AML-193 (cell line): ENCODE measurements around the gene KIN.
A peak's percentile ranks its signal among the peaks of the same experiment; 100 is the strongest.
"Not testable (repeated sequence)": the region's sequence is repeated elsewhere in the genome, so short reads cannot be mapped to it uniquely, and the experiment has no call there.

Experiments used
- DNase-seq, 2 experiments: peaks; one replicate each; lab custom pipeline; 2025; lab: John Stamatoyannopoulos, UW

The KIN gene

DNA sequence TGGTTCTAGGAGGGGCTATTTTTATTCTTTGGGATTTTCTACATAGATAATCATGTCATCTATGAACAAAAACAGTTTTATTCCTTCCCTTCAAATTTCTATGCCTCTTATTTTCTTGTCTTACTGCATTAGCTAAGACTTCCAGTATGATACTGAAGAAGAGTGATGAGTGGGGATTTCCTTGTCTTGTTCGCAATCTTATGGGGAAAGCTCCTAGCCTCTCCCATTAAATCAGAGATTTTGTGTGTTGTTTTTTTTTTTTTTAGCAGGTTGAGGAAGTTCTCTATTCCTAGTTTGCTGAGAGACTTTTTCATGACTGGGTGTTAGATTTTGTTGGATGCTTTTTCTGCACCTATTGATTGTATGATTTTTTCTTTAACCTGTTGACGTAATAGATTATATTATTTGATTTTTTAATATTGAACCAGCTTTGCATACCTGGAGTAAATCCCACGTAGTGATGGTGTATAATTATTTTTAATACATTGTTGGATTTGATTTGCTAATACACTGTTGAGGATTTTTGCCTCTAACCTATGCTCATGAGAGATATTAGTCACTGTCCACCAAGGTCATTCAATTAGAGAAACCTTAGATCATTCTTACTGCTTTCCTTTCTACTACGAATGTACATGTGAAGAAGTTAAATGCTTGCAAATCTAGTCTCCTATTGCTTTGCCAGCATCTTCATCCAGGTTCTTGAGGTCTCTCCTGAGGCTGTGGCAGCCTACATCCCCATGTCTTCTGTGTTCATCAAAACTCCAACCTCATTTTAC is 6.6 kb upstream of the KIN start:
- no peak for DNase-seq

DNA sequence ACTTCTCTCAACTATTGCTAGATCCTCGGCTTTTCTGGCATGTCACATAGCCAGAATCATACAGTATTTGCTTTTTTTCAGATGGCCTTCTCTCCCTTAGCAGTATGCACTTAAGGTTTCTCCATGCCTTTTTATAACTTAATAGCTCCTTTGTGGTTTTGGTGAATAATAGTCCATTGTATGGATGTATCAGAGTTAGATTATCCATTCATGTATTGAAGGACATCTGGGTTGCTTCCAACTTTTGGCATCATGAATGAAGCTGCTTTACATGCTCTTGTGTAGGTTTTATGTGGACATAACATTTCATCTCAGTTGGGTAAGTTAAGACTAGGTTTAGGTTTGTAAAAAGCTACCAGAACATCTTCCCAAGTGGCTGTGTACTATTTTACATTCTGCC is 4.7 kb upstream of the KIN start:
- DNase-seq: no peak

DNA sequence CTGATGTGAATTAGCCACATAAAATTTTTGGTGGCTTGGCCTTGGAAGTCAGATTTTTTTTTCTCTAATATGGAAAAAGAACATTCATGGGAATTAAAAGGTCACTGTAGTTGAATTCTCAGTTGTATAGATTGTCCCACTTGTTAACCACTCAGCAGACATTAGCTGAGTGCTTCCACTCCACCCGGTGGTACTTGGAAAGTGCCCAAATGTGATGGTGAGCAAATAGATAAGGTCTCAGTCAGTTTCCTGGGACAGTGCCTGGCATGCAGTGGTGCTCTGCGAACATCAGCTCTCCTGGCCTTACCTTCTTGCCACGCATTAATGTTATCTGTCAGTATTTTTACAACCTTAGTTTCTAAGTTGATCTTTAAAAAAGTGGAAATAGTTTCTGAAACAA is 1.6 kb upstream of the KIN start:
- no peak for DNase-seq

DNA sequence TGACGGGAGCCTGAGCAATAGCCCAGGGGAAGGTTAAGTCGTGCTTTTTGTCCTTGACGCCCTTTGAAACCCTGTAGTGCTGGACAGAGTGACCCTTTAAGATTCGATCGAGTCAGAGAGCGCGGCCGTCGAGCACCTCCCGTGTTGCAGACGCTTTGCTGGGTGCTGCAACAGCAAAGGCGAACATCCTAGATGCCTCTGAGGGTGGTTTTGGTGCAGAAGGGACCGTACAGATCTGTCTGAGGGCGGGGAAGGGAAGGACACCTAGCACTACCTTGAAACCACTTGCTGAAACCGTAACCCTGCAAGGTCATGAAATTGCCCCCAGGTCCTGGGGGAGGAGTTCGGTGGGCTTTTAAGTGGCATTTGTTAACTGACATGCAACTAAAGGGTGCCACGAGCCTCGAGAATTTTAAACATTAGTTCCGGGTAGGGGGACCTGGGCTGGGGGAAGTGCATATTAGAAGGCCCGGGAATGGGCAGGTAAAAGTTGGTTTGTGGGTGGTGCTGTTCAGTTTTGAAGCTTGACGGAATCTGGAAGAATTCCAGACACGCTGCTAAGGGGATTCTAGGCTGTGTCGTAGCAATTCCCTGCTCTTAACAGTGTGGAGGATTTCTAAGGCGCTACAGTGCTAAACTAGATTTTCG is 970 bp upstream of the KIN start:
- no peak for DNase-seq

DNA sequence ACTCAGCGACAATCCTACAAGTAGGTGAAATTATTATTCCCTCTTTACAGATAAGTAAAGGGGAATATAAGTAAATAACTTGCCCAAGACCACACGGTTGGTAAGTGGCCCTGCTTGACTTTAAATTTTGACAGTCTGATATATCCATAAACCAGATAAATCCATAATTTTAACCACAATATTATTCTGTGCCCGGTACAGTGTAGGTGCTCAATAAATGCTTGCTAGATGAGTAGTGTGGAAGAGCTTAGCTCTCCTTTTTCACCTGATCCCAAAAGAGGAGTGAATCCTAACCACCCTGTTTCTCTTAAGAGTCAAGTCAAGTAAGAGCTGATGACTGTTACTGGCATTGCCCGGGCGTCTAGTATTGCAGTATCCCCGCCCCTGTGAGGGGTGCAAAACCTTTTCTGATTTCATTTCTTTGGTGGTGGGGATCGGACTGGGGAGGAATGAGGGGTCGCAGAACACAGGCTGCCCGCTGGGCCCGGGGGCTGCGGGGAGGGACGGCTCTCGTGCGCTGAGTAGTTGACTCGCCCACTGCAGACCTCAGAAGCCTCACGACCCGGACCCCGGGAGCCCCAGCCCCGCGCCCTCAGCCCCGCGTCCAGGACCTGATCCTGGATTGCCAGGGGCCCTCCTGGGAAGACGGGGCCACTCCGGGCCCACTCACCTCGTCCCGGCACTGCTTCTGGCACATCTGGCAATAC is 490 bp downstream of the KIN start:
- no peak for DNase-seq

DNA sequence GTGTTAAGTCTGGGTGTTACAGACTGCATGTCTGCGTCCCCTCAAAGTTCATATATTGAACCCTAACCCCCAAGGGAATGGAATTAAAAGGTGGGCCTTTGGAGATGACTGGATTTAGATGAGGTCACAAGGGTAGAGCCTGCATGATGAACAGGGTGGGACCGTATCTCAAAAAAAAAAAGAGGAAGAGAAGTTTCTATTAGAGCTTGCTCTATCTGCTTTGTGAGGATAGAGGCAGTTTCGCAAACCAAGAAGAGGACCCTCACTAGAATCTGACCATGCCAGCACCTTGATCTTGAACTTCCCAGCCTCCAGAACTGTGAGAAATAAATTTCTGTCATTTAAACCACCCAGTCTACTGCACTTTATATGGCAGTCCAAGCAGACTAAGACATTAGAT is 1.4 kb downstream of the KIN start:
- DNase-seq: peak; percentile 9 to 12

DNA sequence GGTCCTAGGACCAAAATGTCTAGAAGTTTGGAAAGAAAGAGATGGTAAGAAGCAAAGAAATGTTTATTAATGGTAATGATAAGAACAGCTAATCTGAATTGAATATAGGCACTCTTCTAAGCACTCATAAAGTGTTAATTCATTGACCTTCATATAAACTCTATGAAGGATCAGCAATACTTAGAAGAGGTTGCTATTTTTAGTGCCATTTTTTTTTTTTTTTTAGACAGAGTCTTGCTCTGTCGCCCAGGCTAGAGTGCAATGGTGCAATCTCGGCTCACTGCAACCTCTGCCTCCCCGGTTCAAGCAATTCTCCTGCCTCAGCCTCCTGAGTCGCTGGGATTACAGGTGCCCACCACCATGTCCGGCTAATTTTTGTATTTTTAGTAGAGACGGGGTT is 5.6 kb downstream of the KIN start:
- DNase-seq: not testable (repeated sequence)

DNA sequence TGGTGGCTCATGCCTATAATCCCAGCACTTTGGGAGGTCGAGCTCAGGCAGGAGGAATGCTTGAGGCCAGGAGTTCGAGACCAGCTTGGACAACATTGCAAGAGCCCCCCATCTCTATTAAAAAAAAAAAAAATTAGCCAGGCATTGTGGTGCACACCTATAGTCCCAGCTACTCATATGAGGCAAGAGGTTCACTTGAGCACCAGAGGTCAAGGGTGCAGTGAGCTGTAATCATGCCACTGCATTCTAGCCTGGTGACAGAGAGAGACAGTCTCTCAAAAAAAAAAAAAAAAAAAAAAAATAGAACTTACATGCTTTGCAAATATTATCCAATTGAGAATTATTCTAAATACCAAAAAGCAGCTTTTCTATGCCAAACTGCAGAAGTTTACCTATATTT is 11.0 kb downstream of the KIN start:
- no peak for DNase-seq

DNA sequence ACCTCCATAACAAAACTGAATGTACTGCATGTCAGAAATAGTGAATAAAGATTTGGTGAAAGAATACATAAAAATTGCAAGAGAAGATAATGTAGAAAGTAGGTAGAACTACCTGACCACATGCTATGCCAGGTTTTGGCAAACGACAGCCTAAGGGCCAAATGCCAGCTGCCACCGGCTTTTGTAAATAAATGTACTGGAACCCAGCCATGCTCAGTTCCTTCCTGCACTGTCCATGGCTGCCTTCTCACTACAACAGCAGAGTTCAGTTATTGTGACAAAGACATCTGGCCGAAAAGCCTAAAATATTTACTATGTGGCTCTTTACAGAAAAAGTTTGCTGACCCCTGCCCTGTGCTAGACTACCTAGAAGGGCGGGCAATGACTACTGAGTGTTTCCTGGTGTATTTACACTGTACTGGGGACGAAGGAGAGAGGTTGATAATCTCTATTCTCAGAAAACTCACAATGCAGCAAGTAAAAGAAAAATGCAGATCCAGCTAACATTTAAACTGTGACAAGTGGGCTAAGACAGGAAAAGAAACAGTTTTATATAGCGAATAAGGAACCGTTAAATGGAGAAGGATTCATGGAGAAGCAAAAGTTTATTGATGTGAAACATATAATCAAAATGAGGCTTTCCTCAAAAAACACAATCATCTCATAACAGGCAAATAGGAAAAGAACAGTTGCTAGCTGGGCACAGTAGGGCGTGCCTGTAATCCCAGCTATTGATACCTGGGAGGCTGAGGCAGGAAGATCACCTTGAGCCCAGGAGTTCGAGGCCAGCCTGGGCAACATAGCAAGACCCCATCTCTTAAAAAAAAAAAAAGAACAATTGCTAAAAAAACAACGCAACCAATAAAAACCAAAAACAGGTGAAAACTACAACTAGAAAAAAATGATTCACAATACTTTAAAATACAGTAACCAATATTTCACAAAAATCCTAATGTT is 13.7 kb downstream of the KIN start:
- DNase-seq: no peak

DNA sequence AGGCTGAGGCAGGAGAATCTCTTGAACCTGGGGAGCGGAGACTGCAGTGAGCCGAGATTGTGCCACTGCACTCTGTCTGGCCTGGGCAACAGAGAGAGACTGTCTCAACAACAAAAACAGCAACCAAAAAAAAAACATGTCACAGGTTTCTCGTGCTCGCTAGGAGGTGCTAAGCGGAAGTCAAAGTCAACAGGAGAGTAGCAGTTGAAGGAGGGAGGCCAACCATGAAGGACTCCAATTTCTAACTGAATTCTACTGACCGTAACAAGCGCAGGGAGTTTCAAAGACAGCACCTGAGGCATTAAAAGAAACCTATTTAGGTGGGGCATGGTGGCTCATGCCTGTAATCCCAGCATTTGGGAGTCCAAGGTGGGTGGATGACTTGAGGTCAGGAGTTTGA is 19.4 kb downstream of the KIN start:
- DNase-seq: no peak

DNA sequence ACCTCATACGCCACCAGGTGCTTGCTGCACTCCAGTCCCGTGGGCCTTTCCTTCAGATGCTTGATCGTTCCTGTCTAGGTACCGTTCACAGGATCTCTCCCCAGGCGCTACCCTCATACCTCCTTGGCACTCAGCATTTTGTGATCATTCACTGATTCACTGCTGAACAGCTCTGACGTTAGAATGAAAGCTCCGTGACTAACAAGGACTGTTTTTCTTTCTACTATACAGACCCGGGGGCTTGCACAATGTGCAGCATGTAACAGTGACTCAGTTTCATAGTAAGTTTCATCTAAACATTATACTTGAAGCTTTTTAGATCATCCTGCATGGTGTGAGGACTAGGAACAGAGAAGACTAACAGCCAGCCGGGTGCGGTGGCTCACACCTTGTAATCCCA is 20.6 kb downstream of the KIN start:
- DNase-seq: no peak

DNA sequence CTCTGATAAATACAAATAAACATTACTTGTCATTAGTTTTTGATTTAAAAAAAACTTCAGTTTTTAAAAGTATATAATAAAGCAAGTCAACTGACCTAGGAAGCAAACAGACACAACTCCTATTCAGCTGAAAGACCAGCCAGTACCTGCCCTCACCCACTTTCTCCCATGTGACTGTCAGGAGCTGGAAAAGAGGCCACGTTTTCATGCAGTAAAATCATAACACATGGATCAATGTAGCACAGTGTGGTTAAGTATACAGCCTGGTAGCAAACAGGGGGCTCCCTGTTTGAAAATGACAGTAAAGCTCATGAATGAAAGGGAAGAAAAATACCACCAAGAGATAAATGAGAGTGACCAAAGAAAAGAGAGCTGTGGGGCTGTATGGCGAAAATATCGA is 21.6 kb downstream of the KIN start:
- no peak for DNase-seq

DNA sequence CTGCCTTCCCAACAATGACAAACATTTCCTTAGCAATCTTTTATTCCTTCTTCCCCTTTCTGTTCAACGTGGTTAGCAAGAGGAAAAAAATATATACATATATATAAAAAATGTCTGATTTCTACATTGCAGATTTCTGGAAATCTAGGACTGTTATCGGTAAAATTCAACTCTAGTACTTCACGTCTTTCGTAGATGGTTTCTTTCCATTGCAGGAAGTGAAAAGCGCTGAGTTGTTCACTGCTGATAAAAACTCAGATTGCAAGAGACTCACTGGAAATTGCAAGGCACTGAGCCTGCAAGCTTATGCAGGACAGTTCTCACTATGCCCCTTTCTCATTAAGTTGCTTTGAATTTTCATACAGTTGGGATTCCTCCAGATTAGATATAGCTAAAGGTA is 23.9 kb downstream of the KIN start:
- peak; percentile 24 to 26 for DNase-seq

DNA sequence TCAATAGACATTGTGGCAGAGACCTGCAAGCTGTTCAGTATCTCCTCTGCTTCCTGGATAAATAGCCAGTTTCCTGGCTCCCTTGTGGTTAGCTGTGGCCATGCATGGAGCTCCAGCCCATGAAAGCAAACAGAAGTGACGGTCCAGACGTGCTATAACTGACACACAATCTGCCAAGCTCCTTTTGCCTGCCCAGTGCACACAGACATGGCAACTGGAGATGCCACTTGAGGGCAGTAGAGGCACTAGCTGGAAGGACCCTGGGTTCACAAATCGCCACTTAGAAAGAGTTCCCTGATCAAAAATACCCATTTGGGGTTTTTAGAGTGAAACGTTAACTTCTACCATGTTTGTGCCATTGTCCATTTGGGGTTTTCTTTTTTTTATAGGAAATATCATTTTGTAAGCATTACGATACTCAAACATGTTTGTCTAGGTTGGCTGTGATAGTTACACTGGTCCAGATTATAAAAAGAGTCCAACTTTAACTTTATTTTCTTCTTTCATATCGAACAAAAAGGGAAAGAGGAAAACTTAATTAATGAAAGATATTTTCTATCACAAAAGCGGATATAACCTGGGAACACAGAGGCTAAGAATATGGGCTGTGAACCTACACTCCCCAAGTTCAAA is 31.3 kb downstream of the KIN start:
- peak; percentile 10 to 38 for DNase-seq

DNA sequence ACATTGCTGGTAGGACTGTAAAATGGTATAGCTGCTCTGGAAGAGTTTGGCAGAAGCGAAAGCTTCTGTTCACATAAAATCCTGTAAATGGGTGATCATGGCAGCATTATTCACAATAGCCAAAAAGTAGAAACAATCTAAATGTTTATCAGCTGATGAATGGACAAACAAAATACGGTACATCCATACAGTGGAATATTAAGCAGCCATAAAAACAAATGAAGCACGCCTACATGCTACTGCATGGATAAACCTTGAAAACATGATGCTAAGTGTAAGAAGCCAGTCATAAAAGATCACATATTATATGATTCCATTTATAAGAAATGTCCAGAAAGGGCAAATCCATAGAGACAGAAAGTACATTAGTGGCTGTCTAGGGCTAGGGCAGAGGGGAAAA is 32.7 kb downstream of the KIN start:
- DNase-seq: no peak

DNA sequence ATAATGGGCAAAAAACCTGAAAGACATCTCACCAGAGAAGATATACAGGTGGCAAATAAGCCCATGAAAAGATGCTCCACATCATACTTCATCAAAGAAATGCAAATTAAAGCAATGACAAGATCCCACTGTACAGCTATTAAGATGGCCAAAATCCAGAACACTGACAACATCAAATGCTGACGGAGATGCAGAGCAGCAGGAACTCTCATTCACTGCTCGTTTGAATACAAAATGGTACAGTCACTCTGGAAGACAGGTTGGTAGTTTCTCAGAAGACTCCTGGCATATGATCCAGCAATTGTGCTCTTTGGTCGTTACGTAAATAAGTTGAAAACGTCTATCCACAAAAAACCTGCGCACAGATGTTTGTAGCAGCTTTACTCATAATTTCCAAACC is 35.5 kb downstream of the KIN start:
- DNase-seq: no peak

DNA sequence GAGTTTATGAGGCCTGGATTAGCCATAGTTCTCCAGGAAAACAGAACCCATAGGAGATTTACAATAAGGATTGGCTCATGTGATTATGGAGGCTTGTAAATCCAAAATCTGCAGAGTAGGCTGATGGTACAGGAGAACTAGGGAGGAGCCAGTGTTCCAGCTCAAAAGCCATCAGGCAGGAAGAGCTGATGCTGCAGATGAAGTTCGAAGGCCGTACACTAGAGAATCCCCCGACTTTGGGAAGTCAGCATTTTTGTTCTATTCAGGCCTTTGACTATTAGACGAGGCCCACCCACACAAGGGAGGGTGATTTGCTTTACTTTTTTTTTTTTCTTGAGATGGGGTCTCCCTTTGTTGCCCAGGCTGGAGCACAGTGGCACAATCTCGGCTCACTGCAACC is 37.6 kb downstream of the KIN start:
- DNase-seq: no peak

DNA sequence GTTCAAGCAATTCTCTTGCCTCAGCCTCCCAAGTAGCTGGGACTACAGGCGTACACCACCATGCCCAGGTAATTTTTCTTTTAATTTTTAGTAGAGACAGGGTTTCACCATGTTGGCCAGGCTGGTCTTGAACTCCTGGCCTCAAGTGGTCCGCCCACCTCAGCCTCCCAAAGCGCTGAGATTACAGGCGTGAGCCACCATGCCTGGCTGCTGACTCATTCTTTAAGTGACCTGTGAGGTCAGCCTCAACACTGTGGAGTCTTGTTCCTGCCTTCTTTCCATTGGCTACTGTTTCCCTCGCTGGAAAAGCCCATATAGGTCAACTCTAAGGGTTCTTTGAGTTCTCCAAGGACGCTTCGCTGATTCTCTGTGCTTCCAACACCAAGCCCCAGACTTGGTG is 39.2 kb downstream of the KIN start:
- not testable (repeated sequence) for DNase-seq

DNA sequence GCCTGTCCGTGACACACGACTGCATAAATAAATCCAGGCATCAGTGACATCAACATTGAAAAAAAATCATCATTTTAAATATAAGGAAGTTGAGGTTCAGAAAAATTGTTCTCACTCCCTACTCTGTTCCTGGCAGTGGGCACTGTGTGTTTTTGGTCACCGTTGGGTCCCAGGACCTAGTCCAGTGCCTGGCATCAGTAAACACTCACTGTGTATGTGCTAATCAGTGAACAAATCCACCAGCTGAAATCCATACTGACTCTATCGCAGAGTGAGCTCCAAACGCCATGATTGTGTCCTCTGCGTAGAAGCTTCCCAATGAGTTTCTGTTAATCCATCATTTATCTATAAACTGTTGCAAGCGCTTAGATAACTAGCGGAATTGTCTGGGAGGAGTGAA is 43.5 kb downstream of the KIN start:
- no peak for DNase-seq

DNA sequence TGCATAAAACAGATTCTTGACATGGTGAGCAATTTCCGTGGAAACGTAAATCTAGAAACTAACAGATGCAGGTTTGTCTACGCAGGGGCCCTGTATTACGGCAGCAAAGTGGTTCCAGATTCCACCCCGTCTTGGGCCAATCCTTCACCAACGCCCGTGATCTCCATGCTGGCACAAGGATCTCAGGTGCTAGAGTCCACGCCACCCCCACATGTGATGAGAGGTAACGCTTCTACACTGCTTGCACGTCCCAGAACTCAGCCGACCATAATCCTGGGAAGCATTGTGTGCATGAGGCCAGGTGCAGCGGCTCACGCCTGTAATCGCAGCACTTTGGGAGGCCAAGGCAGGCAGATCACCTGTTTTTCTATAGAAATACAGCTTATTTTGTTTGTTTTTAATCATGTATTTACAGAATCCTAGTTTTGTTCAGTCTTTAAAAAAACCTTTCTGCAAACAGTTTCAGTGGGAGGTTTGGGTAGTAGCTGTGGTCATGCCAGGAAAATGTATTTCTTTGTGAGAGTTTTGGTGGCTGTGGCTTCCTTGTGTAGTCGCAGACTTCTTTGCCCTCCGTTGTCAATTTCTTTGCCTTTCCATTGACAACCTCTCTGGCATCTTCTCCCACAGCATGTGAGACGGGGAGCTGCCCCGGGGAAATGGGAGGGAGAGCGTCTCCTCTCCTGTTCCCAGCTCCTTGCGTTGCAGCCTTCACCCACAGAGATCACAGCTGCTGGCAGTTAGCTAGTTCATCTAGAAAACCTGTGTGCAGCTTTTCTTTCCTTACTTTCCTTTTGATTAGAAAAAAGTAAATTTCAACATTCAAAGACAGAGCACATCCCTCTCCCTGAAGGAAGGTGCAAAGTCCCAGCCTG is 49.0 kb downstream of the KIN start:
- DNase-seq: no peak

DNA sequence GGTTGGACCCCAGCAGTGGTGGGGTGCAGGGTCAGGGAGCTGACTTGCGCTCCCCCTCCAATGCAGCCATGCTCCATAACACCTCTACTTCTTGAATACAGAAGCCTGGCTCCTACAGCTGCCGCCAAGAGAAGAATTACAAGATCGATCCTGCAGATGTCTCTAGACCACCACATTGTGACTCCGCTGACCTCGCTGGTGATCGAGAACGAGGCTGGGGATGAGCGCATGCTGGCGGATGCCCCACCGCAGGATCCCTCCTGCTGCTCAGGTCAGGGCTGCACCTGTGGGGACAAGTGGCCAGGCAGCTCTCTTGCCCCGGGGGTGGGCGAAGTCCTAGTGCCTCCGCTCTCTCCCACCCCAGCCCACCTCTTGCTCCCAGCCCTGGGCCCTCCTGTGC is 53.0 kb downstream of the KIN start:
- DNase-seq: no peak
